AG04449 (cell line): ENCODE results near the gene MAG.

Source experiments
- CTCF ChIA-PET: fragments of 350-600 bp; formaldehyde crosslinking; extraction: SDS; loops from one replicate; lab custom pipeline; 2021; ENCODE audit warnings: antibody characterized with exemption; lab: Yijun Ruan, JAX
- POLR2A ChIA-PET: fragments of 400-600, 350-600 bp; formaldehyde crosslinking; extraction: SDS; loops from one replicate; lab custom pipeline; 2020; ENCODE audit warnings: antibody characterized with exemption, inconsistent platforms; lab: Yijun Ruan, JAX
- DNase-seq: peaks from one replicate; pipeline ENCODE4 v3.0.0-alpha.2; 2010; ENCODE audit warnings: low read depth, low spot score
- H3K4me3 ChIP-seq: 2 replicates; pipeline ENCODE4 v1.5.1; 2011; ENCODE audit warnings: low read depth, mild to moderate bottlenecking, control low read depth, low read length
- TF ChIP-seq, protein P1 (sequence below): IDR thresholded peaks from one replicate; pipeline ENCODE4 v1.5.1; 2011; ENCODE audit warnings: mild to moderate bottlenecking, moderate library complexity, low read length, control low read depth, inconsistent platforms; ENCODE audit not compliant: insufficient read depth; ENCODE audit errors: missing control alignments

MAG gene

GRCh38 chr19:35296644-35297514, 4.9 kb downstream of the MAG start:
- no peak for DNase-seq
- no peak overlapping the region for H3K4me3 ChIP-seq
- ChIA-PET POLR2A (no interaction called here), CTCF (no interaction called here)
- TF ChIP-seq, protein P1, sequence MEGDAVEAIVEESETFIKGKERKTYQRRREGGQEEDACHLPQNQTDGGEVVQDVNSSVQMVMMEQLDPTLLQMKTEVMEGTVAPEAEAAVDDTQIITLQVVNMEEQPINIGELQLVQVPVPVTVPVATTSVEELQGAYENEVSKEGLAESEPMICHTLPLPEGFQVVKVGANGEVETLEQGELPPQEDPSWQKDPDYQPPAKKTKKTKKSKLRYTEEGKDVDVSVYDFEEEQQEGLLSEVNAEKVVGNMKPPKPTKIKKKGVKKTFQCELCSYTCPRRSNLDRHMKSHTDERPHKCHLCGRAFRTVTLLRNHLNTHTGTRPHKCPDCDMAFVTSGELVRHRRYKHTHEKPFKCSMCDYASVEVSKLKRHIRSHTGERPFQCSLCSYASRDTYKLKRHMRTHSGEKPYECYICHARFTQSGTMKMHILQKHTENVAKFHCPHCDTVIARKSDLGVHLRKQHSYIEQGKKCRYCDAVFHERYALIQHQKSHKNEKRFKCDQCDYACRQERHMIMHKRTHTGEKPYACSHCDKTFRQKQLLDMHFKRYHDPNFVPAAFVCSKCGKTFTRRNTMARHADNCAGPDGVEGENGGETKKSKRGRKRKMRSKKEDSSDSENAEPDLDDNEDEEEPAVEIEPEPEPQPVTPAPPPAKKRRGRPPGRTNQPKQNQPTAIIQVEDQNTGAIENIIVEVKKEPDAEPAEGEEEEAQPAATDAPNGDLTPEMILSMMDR = no peak

DNA sequence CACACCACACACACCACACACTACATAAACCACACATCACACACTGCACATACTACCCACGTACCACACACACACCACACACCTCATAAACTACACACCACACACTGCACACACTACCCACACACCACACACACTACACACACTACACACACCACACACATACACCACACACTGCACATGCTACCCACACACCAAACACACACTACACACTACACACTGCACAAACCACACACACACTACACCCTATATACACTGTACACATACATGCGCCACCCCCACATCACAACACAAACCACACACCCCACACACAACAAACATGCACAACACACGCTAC, 5.5 kb downstream of the MAG start:
- DNase-seq = no peak
- ChIA-PET POLR2A (no interaction called here), CTCF (no interaction called here)
- TF ChIP-seq, protein P1 = no peak
- no peak overlapping the region for H3K4me3 ChIP-seq

DNA sequence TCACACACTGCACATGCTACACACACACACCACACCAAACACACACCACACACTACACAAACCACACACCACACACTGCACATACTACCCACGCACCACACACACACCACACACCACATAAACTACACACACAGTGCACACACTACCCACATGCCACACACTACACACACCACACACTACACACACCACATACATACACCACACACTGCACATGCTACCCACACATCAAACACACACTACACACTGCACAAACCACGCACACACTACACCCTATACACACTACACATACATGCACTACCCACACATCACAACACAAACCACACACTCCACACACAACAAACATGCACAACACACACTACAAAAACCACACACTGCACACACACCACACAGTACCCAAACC, 6.0 kb downstream of the MAG start:
- ChIA-PET POLR2A (no interaction called here), CTCF (no interaction called here)
- no peak for DNase-seq
- no peak overlapping the region for H3K4me3 ChIP-seq
- TF ChIP-seq, protein P1 = no peak

GRCh38 chr19:35298561-35298972, 6.6 kb downstream of the MAG start:
- no peak for DNase-seq
- POLR2A ChIA-PET = no interaction called here
- TF ChIP-seq, protein P1 = no peak
- no peak overlapping the region for H3K4me3 ChIP-seq
- CTCF ChIA-PET = no interaction called here

DNA sequence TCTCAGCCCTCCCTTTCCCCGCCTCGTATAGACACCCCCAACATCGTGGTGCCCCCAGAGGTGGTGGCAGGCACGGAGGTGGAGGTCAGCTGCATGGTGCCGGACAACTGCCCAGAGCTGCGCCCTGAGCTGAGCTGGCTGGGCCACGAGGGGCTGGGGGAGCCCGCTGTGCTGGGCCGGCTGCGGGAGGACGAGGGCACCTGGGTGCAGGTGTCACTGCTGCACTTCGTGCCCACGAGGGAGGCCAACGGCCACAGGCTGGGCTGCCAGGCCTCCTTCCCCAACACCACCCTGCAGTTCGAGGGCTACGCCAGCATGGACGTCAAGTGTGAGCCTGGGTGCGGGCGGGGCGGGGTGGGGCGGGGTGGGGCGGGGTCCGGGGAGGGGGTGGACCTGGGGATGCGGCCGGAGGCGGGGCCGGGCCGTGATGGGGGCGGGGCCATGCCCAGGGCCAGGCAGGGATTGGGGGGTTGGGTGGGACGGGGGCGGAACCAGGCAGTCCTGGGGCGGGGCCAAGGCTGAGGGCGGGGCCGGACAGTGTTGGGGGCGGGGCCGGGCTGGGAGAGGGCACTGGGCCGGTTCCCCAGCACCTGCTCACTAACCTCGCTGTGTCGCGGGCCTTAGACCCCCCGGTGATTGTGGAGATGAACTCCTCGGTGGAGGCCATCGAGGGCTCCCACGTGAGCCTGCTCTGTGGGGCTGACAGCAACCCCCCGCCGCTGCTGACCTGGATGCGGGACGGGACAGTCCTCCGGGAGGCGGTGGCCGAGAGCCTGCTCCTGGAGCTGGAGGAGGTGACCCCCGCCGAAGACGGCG, 7.8 kb downstream of the MAG start:
- CTCF ChIA-PET = no interaction called here

DNA sequence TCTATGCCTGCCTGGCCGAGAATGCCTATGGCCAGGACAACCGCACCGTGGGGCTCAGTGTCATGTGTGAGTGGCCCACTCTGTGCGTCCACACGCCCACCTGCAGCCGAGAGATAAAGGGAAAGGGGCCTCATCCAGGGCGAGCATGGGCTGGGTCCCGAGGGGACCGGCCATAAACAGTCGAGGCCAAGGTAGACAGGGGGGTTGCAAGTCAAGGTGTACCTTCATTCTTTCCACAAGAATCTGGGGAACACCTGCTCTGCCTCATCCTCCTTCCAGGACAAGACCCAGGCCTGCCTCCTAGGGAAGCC, 8.3 kb downstream of the MAG start:
- H3K4me3 ChIP-seq = no peak overlapping the region
- CTCF ChIA-PET = no interaction called here

More for the DNA sequence above, 7.8 kb downstream of the MAG start:
- POLR2A ChIA-PET = no interaction called here
- TF ChIP-seq, protein P1 = no peak
- H3K4me3 ChIP-seq = no peak overlapping the region
- DNase-seq = no peak

More for the DNA sequence above, 8.3 kb downstream of the MAG start:
- DNase-seq = no peak
- TF ChIP-seq, protein P1 = no peak
- POLR2A ChIA-PET = no interaction called here
